Measurements from ENCODE around the gene ZGPAT. TPM values are rescaled to one million over a fixed set of nuclear protein-coding genes. Genes with fewer than 3 reads are reported as not detected.
A peak's percentile ranks its signal among the peaks of the same experiment; 100 is the strongest.

The ZGPAT gene
- total and polyA plus RNA-seq, 12 donors = 11.8 to 44.7 (median 16.1) TPM

DNA sequence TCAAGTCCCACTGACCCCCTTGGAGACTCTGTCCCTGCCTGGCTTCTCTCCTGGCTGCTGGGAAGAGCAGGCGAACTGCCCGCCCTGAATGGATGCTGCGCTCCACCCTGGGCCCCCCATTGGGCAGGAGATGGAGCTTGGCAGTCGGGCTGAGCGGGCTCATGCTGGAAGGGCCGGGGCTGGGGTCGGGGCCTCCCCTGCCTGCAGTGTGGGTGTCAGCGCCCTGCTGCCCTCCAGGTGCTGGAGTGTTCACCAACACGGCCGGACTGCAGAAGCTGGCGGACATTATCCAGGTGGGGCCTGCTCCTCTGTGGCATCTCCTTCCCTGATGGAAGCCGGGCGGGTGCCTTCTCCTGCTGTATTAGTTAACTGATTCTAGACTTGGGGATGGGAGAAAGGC is 27.4 kb upstream of the ZGPAT start:
- H3K27ac ChIP-seq = no peak overlapping the region
- ATAC-seq (no peak), DNase-seq (no peak)
- peaks cover 0 to 48% (median 19%) of the 10 kb centered on the region in 9 donors for H3K36me3 ChIP-seq
- H3K9me3 ChIP-seq = no peaks in the 10 kb centered on the region
- H3K4me1 ChIP-seq = peaks cover 10 to 32% (median 24%) of the 10 kb centered on the region in 9 donors
- H3K27me3 ChIP-seq = no peaks in the 10 kb centered on the region
- WGBS, 2 donors = 96 to 98% methylated on average over 13 of the region's 13 CpGs
- no peak for TF ChIP-seq CTCF (IDR thresholded peaks at IDR 0.05)
- no peak overlapping the region for H3K4me3 ChIP-seq
- intact Hi-C loops (cut with DNase I) = no loop called here

- Histone ChIP-seq H3K36me3 (peaks cover 0 to 42% (median 13%) of the 10 kb centered on the region in 9 donors), H3K27me3 (no peaks in the 10 kb centered on the region), H3K9me3 (no peaks in the 10 kb centered on the region), H3K27ac (peak overlapping the region in 8 of 10 donors; percentile 76 to 93 (median 82)), H3K4me1 (peaks cover 10 to 39% (median 30%) of the 10 kb centered on the region in 9 donors), H3K4me3 (no peak overlapping the region)
- no peak for DNase-seq
- ATAC-seq = no peak
- intact Hi-C loops (cut with DNase I) = no loop called here
- WGBS, 2 donors = 94% methylated on average over 23 of the region's 23 CpGs
- no peak for TF ChIP-seq CTCF (IDR thresholded peaks at IDR 0.05)
Observed at GRCh38 chr20:63680857-63681608, 26.8 kb upstream of the ZGPAT start.

DNA sequence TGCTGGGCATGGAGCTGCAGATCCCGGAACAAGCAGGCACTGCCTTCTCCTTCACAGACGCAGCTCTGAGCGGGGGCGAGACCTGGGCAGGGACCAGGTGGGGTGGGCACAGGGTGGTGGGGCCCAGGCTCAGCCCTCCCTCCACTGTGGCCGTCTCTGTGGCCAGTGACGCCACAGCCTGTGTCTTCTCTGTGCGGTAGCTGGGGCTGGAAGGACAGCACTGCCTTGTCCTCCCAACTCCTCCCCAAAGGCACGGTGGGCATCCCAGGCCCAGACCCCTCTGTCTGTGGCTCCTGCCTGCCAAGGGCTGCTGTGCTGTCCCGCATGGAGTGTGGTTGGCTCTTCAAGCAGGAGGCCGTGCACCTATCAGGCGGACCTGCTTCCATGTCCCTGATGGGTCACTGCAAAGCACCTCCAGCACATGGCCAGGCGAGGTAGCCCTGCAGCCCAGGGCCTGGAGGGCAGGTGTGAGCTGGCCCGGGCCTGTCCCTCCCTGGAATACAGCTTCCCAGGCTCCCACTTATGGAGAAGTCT is 26.2 kb upstream of the ZGPAT start:
- Histone ChIP-seq H3K4me3 (no peak overlapping the region), H3K9me3 (no peaks in the 10 kb centered on the region), H3K36me3 (peaks cover 0 to 36% (median 7%) of the 10 kb centered on the region in 9 donors), H3K27ac (peak overlapping the region; percentile 76 to 93 (median 82)), H3K27me3 (no peaks in the 10 kb centered on the region), H3K4me1 (peaks cover 17 to 45% (median 36%) of the 10 kb centered on the region in 9 donors)
- no peak for TF ChIP-seq CTCF (IDR thresholded peaks at IDR 0.05)
- intact Hi-C loops (cut with DNase I) = no loop called here
- 96 to 97% methylated on average over 13 of the region's 13 CpGs for WGBS, 2 donors
- ATAC-seq (no peak), DNase-seq (no peak)

DNA sequence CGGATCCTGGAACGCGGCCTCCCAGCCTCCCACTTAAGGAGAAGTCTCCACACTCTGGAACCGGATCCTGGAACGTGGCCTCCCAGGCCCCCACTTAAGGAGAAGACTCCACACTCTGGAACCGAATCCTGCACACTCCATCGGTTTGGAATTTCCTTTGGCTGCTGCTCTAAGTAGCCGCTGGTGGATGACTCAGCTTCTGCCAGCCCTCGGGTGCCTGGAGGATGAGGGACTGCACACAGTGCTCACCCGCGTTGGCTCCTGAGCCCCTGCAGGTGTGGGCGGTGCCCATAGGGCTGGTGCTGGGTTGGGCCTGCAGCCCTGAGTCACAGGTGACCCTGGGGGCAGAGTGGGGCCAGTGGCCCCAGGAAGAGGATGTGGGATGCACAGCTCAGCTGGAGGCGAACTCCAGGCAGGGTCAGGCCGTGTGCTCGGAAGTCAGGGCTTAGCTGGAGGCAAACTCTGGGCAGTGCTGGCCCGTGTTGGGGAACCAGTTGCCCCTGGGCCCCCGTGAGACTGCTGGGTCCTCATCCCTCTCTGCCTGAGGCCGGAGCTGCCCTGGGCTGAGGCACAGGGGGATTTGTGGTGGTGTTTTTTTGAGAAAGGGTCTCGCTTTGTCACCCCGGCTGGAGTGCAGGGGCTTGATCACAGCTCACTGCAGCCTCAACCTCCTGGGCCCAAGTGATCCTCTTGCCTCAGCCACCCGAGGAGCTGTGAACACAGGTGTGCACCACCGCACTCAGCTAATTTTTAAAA is 25.3 kb upstream of the ZGPAT start:
- Histone ChIP-seq H3K27me3 (no peaks in the 10 kb centered on the region), H3K4me3 (no peak overlapping the region), H3K27ac (peak overlapping the region; percentile 76 to 93 (median 82)), H3K4me1 (peaks cover 22 to 54% (median 45%) of the 10 kb centered on the region in 9 donors), H3K36me3 (peaks cover 0 to 28% (median 3%) of the 10 kb centered on the region in 9 donors), H3K9me3 (no peaks in the 10 kb centered on the region)
- no peak for TF ChIP-seq CTCF (IDR thresholded peaks at IDR 0.05)
- 56 to 64% methylated on average over 22 of the region's 22 CpGs for WGBS, 2 donors
- intact Hi-C loops (cut with DNase I) = no loop called here
- peak; percentile 63 to 80 for DNase-seq
- peak; percentile 44 to 71 (median 64) for ATAC-seq
